H1 (cell line): Measurements from ENCODE around the gene UCMA. TPM values are rescaled to one million over a fixed set of nuclear protein-coding genes. Genes with fewer than 3 reads are reported as not detected.

Experiments
- CTCF ChIA-PET: fragments of 300-600 bp; sonication (Branson Sonifier 250); formaldehyde crosslinking; loops from one replicate; lab custom pipeline; 2021; ENCODE audit not compliant: partially characterized antibody; lab: Charles Lee
- POLR2A ChIA-PET: fragments of 300-600 bp; sonication (Branson Sonifier 250); formaldehyde crosslinking; loops from one replicate; lab custom pipeline; 2021; ENCODE audit warnings: inconsistent platforms; ENCODE audit not compliant: partially characterized antibody; lab: Charles Lee
- DNase-seq, 2 experiments: peaks; one replicate each; pipeline versions ENCODE4 v3.0.0 to v3.0.0-alpha.2; 2010 to 2022; ENCODE audit warnings: low spot score in 2 of 2, low read depth in 1 of 2, mixed read lengths in 1 of 2
- FAIRE-seq: peaks from 2 replicates; lab custom pipeline; 2011; peaks lifted over from hg19 to GRCh38; lab: Jason Lieb, UNC
- H2AFZ ChIP-seq: 2 replicates; pipeline ENCODE4 v1.8.1; 2012; ENCODE audit warnings: low read length, inconsistent platforms
- H2AK5ac ChIP-seq: 2 replicates; pipeline ENCODE4 v1.6.1; 2013; ENCODE audit warnings: low read depth, low read length
- H2BK120ac ChIP-seq: replicated peaks from 2 replicates; pipeline ENCODE3; 2013; ENCODE audit warnings: low read depth, low read length, inconsistent platforms
- H2BK12ac ChIP-seq: 2 replicates; pipeline ENCODE4 v1.6.1; 2013; ENCODE audit warnings: low read depth, low read length
- H2BK15ac ChIP-seq: 2 replicates; pipeline ENCODE4 v1.6.1; 2013; ENCODE audit warnings: low read length
- H2BK20ac ChIP-seq: 2 replicates; pipeline ENCODE4 v1.6.1; 2013; ENCODE audit warnings: low read length
- H2BK5ac ChIP-seq: 2 replicates; pipeline ENCODE4 v1.6.1; 2013; ENCODE audit warnings: low read depth, low read length
- H3K14ac ChIP-seq: 2 replicates; pipeline ENCODE4 v1.6.1; 2013; ENCODE audit warnings: inconsistent platforms; ENCODE audit not compliant: insufficient read length
- H3K18ac ChIP-seq: 2 replicates; pipeline ENCODE4 v1.6.1; 2013; ENCODE audit warnings: low read length; ENCODE audit errors: extremely low read depth
- H3K23ac ChIP-seq: 2 replicates; pipeline ENCODE4 v1.6.1; 2013; ENCODE audit warnings: inconsistent platforms; ENCODE audit not compliant: insufficient read length
- H3K23me2 ChIP-seq: 2 replicates; pipeline ENCODE4 v1.6.1; 2013; ENCODE audit warnings: low read depth, low read length
- H3K27ac ChIP-seq: 2 replicates; pipeline ENCODE4 v1.6.1; 2011; ENCODE audit warnings: low read depth, low read length, inconsistent platforms
- H3K27me3 ChIP-seq, 4 experiments: replicated peaks in 1 of 4; 1 replicate in 1 of 4; 2 replicates in 3 of 4; pipeline versions ENCODE4 v1.6.1 to v1.8.1; 2011 to 2013; ENCODE audit warnings: low read length in 3 of 4, mild to moderate bottlenecking in 3 of 4, inconsistent platforms in 2 of 4, mixed read lengths in 2 of 4, moderate library complexity in 1 of 4; ENCODE audit not compliant: control insufficient read depth in 3 of 4, insufficient read depth in 3 of 4; ENCODE audit errors: extremely low read depth in 1 of 4
- H3K36me3 ChIP-seq, 4 experiments: 2 replicates each; pipeline versions ENCODE4 v1.6.1 to v1.8.1; 2011 to 2013; ENCODE audit warnings: mild to moderate bottlenecking in 4 of 4, low read length in 3 of 4, moderate library complexity in 2 of 4, control low read depth in 1 of 4, inconsistent platforms in 1 of 4; ENCODE audit not compliant: insufficient read depth in 4 of 4, control insufficient read depth in 2 of 4
- H3K4ac ChIP-seq: replicated peaks from 2 replicates; pipeline ENCODE3; 2013; ENCODE audit warnings: low read length, low read depth, mixed read lengths, inconsistent platforms; ENCODE audit not compliant: insufficient read length
- H3K4me1 ChIP-seq, 4 experiments: replicated peaks in 1 of 4; 1 replicate in 1 of 4; 2 replicates in 3 of 4; pipeline versions ENCODE4 v1.6.1 to v1.8.1; 2011 to 2013; ENCODE audit warnings: low read length in 3 of 4, inconsistent platforms in 2 of 4, mixed read lengths in 1 of 4; ENCODE audit not compliant: insufficient read depth in 4 of 4, control insufficient read depth in 3 of 4
- H3K4me2 ChIP-seq, 2 experiments: 2 replicates each; pipeline versions ENCODE4 v1.6.1 to v1.8.1; 2011 to 2013; ENCODE audit warnings: low read depth in 2 of 2, low read length in 2 of 2, control low read depth in 1 of 2, inconsistent platforms in 1 of 2, mild to moderate bottlenecking in 1 of 2; ENCODE audit not compliant: insufficient read depth in 1 of 2
- H3K4me3 ChIP-seq, 4 experiments: fragments of 200-600, 300-600 bp in 1 of 4; sonication (generic), shearing (Covaris generic), sonication (Bioruptor Twin) in 1 of 4; 2 replicates each; pipeline versions ENCODE4 v1.5.1 to v1.8.1; 2011 to 2016; ENCODE audit warnings: low read length in 4 of 4, low read depth in 3 of 4, control low read depth in 2 of 4, inconsistent platforms in 2 of 4, mild to moderate bottlenecking in 2 of 4, mixed read lengths in 1 of 4, moderate library complexity in 1 of 4; ENCODE audit not compliant: insufficient read depth in 2 of 4; ENCODE audit errors: extremely low read depth in 1 of 4
- H3K56ac ChIP-seq: replicated peaks from 2 replicates; pipeline ENCODE3; 2013; ENCODE audit warnings: low read depth, mild to moderate bottlenecking, mixed read lengths, low read length, inconsistent platforms; ENCODE audit not compliant: insufficient read length
- H3K79me1 ChIP-seq: 2 replicates; pipeline ENCODE4 v1.6.1; 2013; ENCODE audit warnings: low read depth, low read length, control low read depth
- H3K79me2 ChIP-seq, 2 experiments: 2 replicates each; pipeline versions ENCODE4 v1.6.1 to v1.8.1; 2012 to 2013; ENCODE audit warnings: low read length in 2 of 2, mild to moderate bottlenecking in 2 of 2, inconsistent platforms in 1 of 2; ENCODE audit not compliant: insufficient read depth in 2 of 2, control insufficient read depth in 1 of 2
- H3K9ac ChIP-seq, 4 experiments: replicated peaks in 1 of 4; 1 replicate in 1 of 4; 2 replicates in 3 of 4; pipeline versions ENCODE4 v1.6.1 to v1.8.1; 2011 to 2013; ENCODE audit warnings: low read depth in 3 of 4, low read length in 3 of 4, control low read depth in 2 of 4, mild to moderate bottlenecking in 2 of 4, moderate library complexity in 2 of 4, inconsistent platforms in 1 of 4; ENCODE audit errors: extremely low read depth in 1 of 4
- H3K9me3 ChIP-seq, 2 experiments: 2 replicates each; pipeline versions ENCODE4 v1.6.1 to v1.8.1; 2012 to 2013; ENCODE audit warnings: mild to moderate bottlenecking in 2 of 2, moderate library complexity in 2 of 2, control low read depth in 1 of 2, inconsistent platforms in 1 of 2, low read depth in 1 of 2, low read length in 1 of 2, mixed read lengths in 1 of 2; ENCODE audit not compliant: insufficient read depth in 2 of 2
- H4K20me1 ChIP-seq, 2 experiments: replicated peaks in 1 of 2; 2 replicates each; pipeline versions ENCODE3 to v1.8.1; 2011 to 2013; ENCODE audit warnings: inconsistent platforms in 2 of 2, low read length in 2 of 2, mild to moderate bottlenecking in 1 of 2; ENCODE audit not compliant: insufficient read depth in 2 of 2, control insufficient read depth in 1 of 2
- H4K5ac ChIP-seq: 2 replicates; pipeline ENCODE4 v1.6.1; 2013; ENCODE audit warnings: low read length, low read depth, mixed read lengths, inconsistent platforms; ENCODE audit not compliant: insufficient read length
- H4K8ac ChIP-seq: 2 replicates; pipeline ENCODE4 v1.8.0; 2013; ENCODE audit warnings: mild to moderate bottlenecking, moderate library complexity, low read length, inconsistent platforms; ENCODE audit not compliant: insufficient read depth; ENCODE audit errors: extremely low read depth
- H4K91ac ChIP-seq: replicated peaks from 2 replicates; pipeline ENCODE3; 2013; ENCODE audit warnings: low read length, mixed read lengths, inconsistent platforms; ENCODE audit not compliant: insufficient read length
- CEBPB ChIP-seq: IDR thresholded peaks from 2 replicates; pipeline ENCODE4 v1.6.1; 2012; ENCODE audit warnings: low read depth, low read length
- NRF1 ChIP-seq: IDR thresholded peaks from 2 replicates; pipeline ENCODE4 v1.6.1; 2011; ENCODE audit warnings: mild to moderate bottlenecking, low read depth, low read length, improper control_type of control experiment
- WGBS, 2 experiments: shearing (Covaris generic) in 1 of 2; methylation state at CpG; one replicate each; pipeline versions ENCODE4 v1.1.6 to v1.1.7; 2013 to 2015; ENCODE audit warnings: low lambda C conversion rate in 2 of 2, mixed read lengths in 2 of 2, inconsistent platforms in 1 of 2, low coverage in 1 of 2, missing lambda C conversion rate in 1 of 2; ENCODE audit not compliant: insufficient replicate concordance in 2 of 2, insufficient coverage in 1 of 2, insufficient read length in 1 of 2; ENCODE audit errors: extremely low coverage in 1 of 2, missing lambda C conversion rate in 1 of 2; 5-methylcytosine and 5-hydroxymethylcytosine counted together
- polyA plus RNA-seq, 7 experiments: library from polyadenylated mRNA; depleted of rRNA in 3 of 7; stranded (reverse) in 5 of 7; unstranded in 2 of 7; fragments of >200 nt in 5 of 7; fragments of 200-250 nt in 2 of 7; gene quantifications; 1 replicate in 5 of 7; 2 replicates in 1 of 7; 4 replicates in 1 of 7; pipeline versions ENCODE4 v1.2.1 to v1.2.3, GENCODE V29; 2011 to 2013; ENCODE audit warnings: missing spikeins in 2 of 7, mixed read lengths in 2 of 7
- total RNA-seq: library from RNA; stranded (reverse); fragmentation: NEBNext Ultra II Directional; extraction: Animal tissue kit (Norgen Biotek cat#: 25700); gene quantifications from 2 replicates; pipeline ENCODE4 v1.2.1, GENCODE V29; 2021

The UCMA gene
- total and polyA plus RNA-seq, 2 of the 8 experiments (the other 6 are each of a cell fraction or from before 2014, with no cell fraction given): 1.2 to 4.6 TPM

- Histone ChIP-seq H2BK12ac (no peak overlapping the region), H3K14ac (no peak overlapping the region), H2AFZ (no peak overlapping the region), H3K56ac (no peak overlapping the region), H3K9me3 (no peaks in the 10 kb centered on the region), H4K20me1 (peaks cover 0 to under 1% of the 10 kb centered on the region in 2 experiments), H3K36me3 (peaks cover 36 to 91% (median 71%) of the 10 kb centered on the region in 4 experiments), H2BK20ac (no peak overlapping the region), H3K79me1 (no peaks in the 10 kb centered on the region), H3K9ac (no peak overlapping the region), H3K27me3 (no peaks in the 10 kb centered on the region), H4K5ac (no peak overlapping the region), H3K23me2 (no peaks in the 10 kb centered on the region), H3K79me2 (no peaks in the 10 kb centered on the region), H2AK5ac (no peak overlapping the region), H3K18ac (no peak overlapping the region), H3K4me2 (no peak overlapping the region), H3K4me3 (no peak overlapping the region), H3K4ac (no peak overlapping the region), H2BK15ac (no peak overlapping the region), H2BK5ac (no peak overlapping the region), H4K91ac (no peak overlapping the region), H3K27ac (no peak overlapping the region), H3K23ac (no peak overlapping the region), H3K4me1 (no peaks in the 10 kb centered on the region), H4K8ac (no peak overlapping the region), H2BK120ac (no peak overlapping the region)
- WGBS, 2 experiments: 93% methylated on average over 7 of the region's 7 CpGs; no CpG with 5 or more reads in 1 of the 2 experiments
- ChIA-PET POLR2A (interaction anchor here (1.4 kb wide), 2 partner anchors 12 to 18 kb away, joined by 3 to 5 read pairs; no protein-coding TSS in a partner anchor), CTCF (interaction anchor here (0.9 to 2.0 kb wide), 2 partner anchors 10 to 345 kb away, joined by 6 read pairs; no protein-coding TSS in a partner anchor)
- TF ChIP-seq NRF1 (no peak), CEBPB (0 out of 2 replicates have a peak, but pooled peaks have one; percentile 7)
- FAIRE-seq (no peak), DNase-seq (no peak)
Measured at GRCh38 chr10:13193637-13194036, 40.5 kb downstream of the UCMA start.
